H1 (cell line): ENCODE results near the gene HOXD1. TPM values are rescaled to one million over a fixed set of nuclear protein-coding genes. Genes with fewer than 3 reads are reported as not detected.

Experiments used
- CTCF ChIA-PET: fragments of 300-600 bp; sonication (Branson Sonifier 250); formaldehyde crosslinking; loops from one replicate; lab custom pipeline; 2021; ENCODE audit not compliant: partially characterized antibody; lab: Charles Lee
- POLR2A ChIA-PET: fragments of 300-600 bp; sonication (Branson Sonifier 250); formaldehyde crosslinking; loops from one replicate; lab custom pipeline; 2021; ENCODE audit warnings: inconsistent platforms; ENCODE audit not compliant: partially characterized antibody; lab: Charles Lee
- DNase-seq, 2 experiments: peaks; one replicate each; pipeline versions ENCODE4 v3.0.0 to v3.0.0-alpha.2; 2010 to 2022; ENCODE audit warnings: low spot score in 2 of 2, low read depth in 1 of 2, mixed read lengths in 1 of 2
- FAIRE-seq: peaks from 2 replicates; lab custom pipeline; 2011; peaks lifted over from hg19 to GRCh38; lab: Jason Lieb, UNC
- H2AFZ ChIP-seq: 2 replicates; pipeline ENCODE4 v1.8.1; 2012; ENCODE audit warnings: low read length, inconsistent platforms
- H2AK5ac ChIP-seq: 2 replicates; pipeline ENCODE4 v1.6.1; 2013; ENCODE audit warnings: low read depth, low read length
- H2BK120ac ChIP-seq: replicated peaks from 2 replicates; pipeline ENCODE3; 2013; ENCODE audit warnings: low read depth, low read length, inconsistent platforms
- H2BK12ac ChIP-seq: 2 replicates; pipeline ENCODE4 v1.6.1; 2013; ENCODE audit warnings: low read depth, low read length
- H2BK15ac ChIP-seq: 2 replicates; pipeline ENCODE4 v1.6.1; 2013; ENCODE audit warnings: low read length
- H2BK20ac ChIP-seq: 2 replicates; pipeline ENCODE4 v1.6.1; 2013; ENCODE audit warnings: low read length
- H2BK5ac ChIP-seq: 2 replicates; pipeline ENCODE4 v1.6.1; 2013; ENCODE audit warnings: low read depth, low read length
- H3K14ac ChIP-seq: 2 replicates; pipeline ENCODE4 v1.6.1; 2013; ENCODE audit warnings: inconsistent platforms; ENCODE audit not compliant: insufficient read length
- H3K18ac ChIP-seq: 2 replicates; pipeline ENCODE4 v1.6.1; 2013; ENCODE audit warnings: low read length; ENCODE audit errors: extremely low read depth
- H3K23ac ChIP-seq: 2 replicates; pipeline ENCODE4 v1.6.1; 2013; ENCODE audit warnings: inconsistent platforms; ENCODE audit not compliant: insufficient read length
- H3K23me2 ChIP-seq: 2 replicates; pipeline ENCODE4 v1.6.1; 2013; ENCODE audit warnings: low read depth, low read length
- H3K27ac ChIP-seq: 2 replicates; pipeline ENCODE4 v1.6.1; 2011; ENCODE audit warnings: low read depth, low read length, inconsistent platforms
- H3K27me3 ChIP-seq, 4 experiments: replicated peaks in 1 of 4; 1 replicate in 1 of 4; 2 replicates in 3 of 4; pipeline versions ENCODE4 v1.6.1 to v1.8.1; 2011 to 2013; ENCODE audit warnings: low read length in 3 of 4, mild to moderate bottlenecking in 3 of 4, inconsistent platforms in 2 of 4, mixed read lengths in 2 of 4, moderate library complexity in 1 of 4; ENCODE audit not compliant: control insufficient read depth in 3 of 4, insufficient read depth in 3 of 4; ENCODE audit errors: extremely low read depth in 1 of 4
- H3K36me3 ChIP-seq, 4 experiments: 2 replicates each; pipeline versions ENCODE4 v1.6.1 to v1.8.1; 2011 to 2013; ENCODE audit warnings: mild to moderate bottlenecking in 4 of 4, low read length in 3 of 4, moderate library complexity in 2 of 4, control low read depth in 1 of 4, inconsistent platforms in 1 of 4; ENCODE audit not compliant: insufficient read depth in 4 of 4, control insufficient read depth in 2 of 4
- H3K4ac ChIP-seq: replicated peaks from 2 replicates; pipeline ENCODE3; 2013; ENCODE audit warnings: low read length, low read depth, mixed read lengths, inconsistent platforms; ENCODE audit not compliant: insufficient read length
- H3K4me1 ChIP-seq, 4 experiments: replicated peaks in 1 of 4; 1 replicate in 1 of 4; 2 replicates in 3 of 4; pipeline versions ENCODE4 v1.6.1 to v1.8.1; 2011 to 2013; ENCODE audit warnings: low read length in 3 of 4, inconsistent platforms in 2 of 4, mixed read lengths in 1 of 4; ENCODE audit not compliant: insufficient read depth in 4 of 4, control insufficient read depth in 3 of 4
- H3K4me2 ChIP-seq, 2 experiments: 2 replicates each; pipeline versions ENCODE4 v1.6.1 to v1.8.1; 2011 to 2013; ENCODE audit warnings: low read depth in 2 of 2, low read length in 2 of 2, control low read depth in 1 of 2, inconsistent platforms in 1 of 2, mild to moderate bottlenecking in 1 of 2; ENCODE audit not compliant: insufficient read depth in 1 of 2
- H3K4me3 ChIP-seq, 4 experiments: fragments of 200-600, 300-600 bp in 1 of 4; sonication (generic), shearing (Covaris generic), sonication (Bioruptor Twin) in 1 of 4; 2 replicates each; pipeline versions ENCODE4 v1.5.1 to v1.8.1; 2011 to 2016; ENCODE audit warnings: low read length in 4 of 4, low read depth in 3 of 4, control low read depth in 2 of 4, inconsistent platforms in 2 of 4, mild to moderate bottlenecking in 2 of 4, mixed read lengths in 1 of 4, moderate library complexity in 1 of 4; ENCODE audit not compliant: insufficient read depth in 2 of 4; ENCODE audit errors: extremely low read depth in 1 of 4
- H3K56ac ChIP-seq: replicated peaks from 2 replicates; pipeline ENCODE3; 2013; ENCODE audit warnings: low read depth, mild to moderate bottlenecking, mixed read lengths, low read length, inconsistent platforms; ENCODE audit not compliant: insufficient read length
- H3K79me1 ChIP-seq: 2 replicates; pipeline ENCODE4 v1.6.1; 2013; ENCODE audit warnings: low read depth, low read length, control low read depth
- H3K79me2 ChIP-seq, 2 experiments: 2 replicates each; pipeline versions ENCODE4 v1.6.1 to v1.8.1; 2012 to 2013; ENCODE audit warnings: low read length in 2 of 2, mild to moderate bottlenecking in 2 of 2, inconsistent platforms in 1 of 2; ENCODE audit not compliant: insufficient read depth in 2 of 2, control insufficient read depth in 1 of 2
- H3K9ac ChIP-seq, 4 experiments: replicated peaks in 1 of 4; 1 replicate in 1 of 4; 2 replicates in 3 of 4; pipeline versions ENCODE4 v1.6.1 to v1.8.1; 2011 to 2013; ENCODE audit warnings: low read depth in 3 of 4, low read length in 3 of 4, control low read depth in 2 of 4, mild to moderate bottlenecking in 2 of 4, moderate library complexity in 2 of 4, inconsistent platforms in 1 of 4; ENCODE audit errors: extremely low read depth in 1 of 4
- H3K9me3 ChIP-seq, 2 experiments: 2 replicates each; pipeline versions ENCODE4 v1.6.1 to v1.8.1; 2012 to 2013; ENCODE audit warnings: mild to moderate bottlenecking in 2 of 2, moderate library complexity in 2 of 2, control low read depth in 1 of 2, inconsistent platforms in 1 of 2, low read depth in 1 of 2, low read length in 1 of 2, mixed read lengths in 1 of 2; ENCODE audit not compliant: insufficient read depth in 2 of 2
- H4K20me1 ChIP-seq, 2 experiments: replicated peaks in 1 of 2; 2 replicates each; pipeline versions ENCODE3 to v1.8.1; 2011 to 2013; ENCODE audit warnings: inconsistent platforms in 2 of 2, low read length in 2 of 2, mild to moderate bottlenecking in 1 of 2; ENCODE audit not compliant: insufficient read depth in 2 of 2, control insufficient read depth in 1 of 2
- H4K5ac ChIP-seq: 2 replicates; pipeline ENCODE4 v1.6.1; 2013; ENCODE audit warnings: low read length, low read depth, mixed read lengths, inconsistent platforms; ENCODE audit not compliant: insufficient read length
- H4K8ac ChIP-seq: 2 replicates; pipeline ENCODE4 v1.8.0; 2013; ENCODE audit warnings: mild to moderate bottlenecking, moderate library complexity, low read length, inconsistent platforms; ENCODE audit not compliant: insufficient read depth; ENCODE audit errors: extremely low read depth
- H4K91ac ChIP-seq: replicated peaks from 2 replicates; pipeline ENCODE3; 2013; ENCODE audit warnings: low read length, mixed read lengths, inconsistent platforms; ENCODE audit not compliant: insufficient read length
- BACH1 ChIP-seq: IDR thresholded peaks from 2 replicates; pipeline ENCODE4 v1.6.1; 2012; ENCODE audit warnings: low read length, improper control_type of control experiment
- CBX5 ChIP-seq: fragments of 300-800, 300-1000 bp; sonication (generic); IDR thresholded peaks from 2 replicates; pipeline ENCODE4 v1.7.1; 2016; ENCODE audit warnings: antibody characterized with exemption, low read length, low read depth
- CHD1 ChIP-seq: IDR thresholded peaks from 2 replicates; pipeline ENCODE4 v1.6.1; 2012; ENCODE audit warnings: low read depth, low read length, improper control_type of control experiment
- EP300 ChIP-seq, 2 experiments: IDR thresholded peaks; 1 replicate in 1 of 2; 2 replicates in 1 of 2; pipeline ENCODE4 v1.6.1; 2011 to 2012; ENCODE audit warnings: low read depth in 2 of 2, low read length in 2 of 2, mild to moderate bottlenecking in 2 of 2, borderline replicate concordance in 1 of 2, inconsistent platforms in 1 of 2, moderate library complexity in 1 of 2
- FOSL1 ChIP-seq: IDR thresholded peaks from 2 replicates; pipeline ENCODE4 v1.6.1; 2011; ENCODE audit warnings: mild to moderate bottlenecking, low read depth, low read length, moderate library complexity; ENCODE audit not compliant: insufficient read depth
- SAP30 ChIP-seq: fragments of 300-600 bp; sonication (generic); IDR thresholded peaks from 2 replicates; pipeline ENCODE4 v1.7.1; 2012; ENCODE audit warnings: low read length, moderate library complexity, mild to moderate bottlenecking, inconsistent platforms; ENCODE audit not compliant: insufficient read depth, insufficient replicate concordance
- SP4 ChIP-seq: IDR thresholded peaks from 2 replicates; pipeline ENCODE4 v1.6.1; 2012; ENCODE audit warnings: low read length, inconsistent platforms
- TAF1 ChIP-seq: IDR thresholded peaks from 2 replicates; pipeline ENCODE4 v1.6.1; 2011; ENCODE audit warnings: mild to moderate bottlenecking, low read depth, low read length
- TCF12 ChIP-seq: IDR thresholded peaks from 2 replicates; pipeline ENCODE4 v1.6.1; 2011; ENCODE audit warnings: low read depth, mild to moderate bottlenecking, low read length
- TEAD4 ChIP-seq: IDR thresholded peaks from 2 replicates; pipeline ENCODE4 v1.6.1; 2012; ENCODE audit warnings: low read depth, low read length, inconsistent platforms, mixed read lengths
- USF2 ChIP-seq: IDR thresholded peaks from 2 replicates; pipeline ENCODE4 v1.6.1; 2011; ENCODE audit warnings: low read length, improper control_type of control experiment
- WGBS, 2 experiments: shearing (Covaris generic) in 1 of 2; methylation state at CpG; one replicate each; pipeline versions ENCODE4 v1.1.6 to v1.1.7; 2013 to 2015; ENCODE audit warnings: low lambda C conversion rate in 2 of 2, mixed read lengths in 2 of 2, inconsistent platforms in 1 of 2, low coverage in 1 of 2, missing lambda C conversion rate in 1 of 2; ENCODE audit not compliant: insufficient replicate concordance in 2 of 2, insufficient coverage in 1 of 2, insufficient read length in 1 of 2; ENCODE audit errors: extremely low coverage in 1 of 2, missing lambda C conversion rate in 1 of 2; 5-methylcytosine and 5-hydroxymethylcytosine counted together
- polyA plus RNA-seq, 7 experiments: library from polyadenylated mRNA; depleted of rRNA in 3 of 7; stranded (reverse) in 5 of 7; unstranded in 2 of 7; fragments of >200 nt in 5 of 7; fragments of 200-250 nt in 2 of 7; gene quantifications; 1 replicate in 5 of 7; 2 replicates in 1 of 7; 4 replicates in 1 of 7; pipeline versions ENCODE4 v1.2.1 to v1.2.3, GENCODE V29; 2011 to 2013; ENCODE audit warnings: missing spikeins in 2 of 7, mixed read lengths in 2 of 7
- total RNA-seq: library from RNA; stranded (reverse); fragmentation: NEBNext Ultra II Directional; extraction: Animal tissue kit (Norgen Biotek cat#: 25700); gene quantifications from 2 replicates; pipeline ENCODE4 v1.2.1, GENCODE V29; 2021
- TF ChIP-seq, protein P1 (sequence below): IDR thresholded peaks from 2 replicates; pipeline ENCODE4 v1.6.1; 2012; ENCODE audit warnings: inconsistent platforms
- TF ChIP-seq, protein P2 (sequence below): IDR thresholded peaks from 2 replicates; pipeline ENCODE4 v1.6.1; 2012; ENCODE audit warnings: inconsistent platforms

Gene HOXD1
- total and polyA plus RNA-seq, 2 of the 8 experiments (the other 6 are each of a cell fraction or from before 2014, with no cell fraction given): 0.03 TPM; not detected in 1

DNA sequence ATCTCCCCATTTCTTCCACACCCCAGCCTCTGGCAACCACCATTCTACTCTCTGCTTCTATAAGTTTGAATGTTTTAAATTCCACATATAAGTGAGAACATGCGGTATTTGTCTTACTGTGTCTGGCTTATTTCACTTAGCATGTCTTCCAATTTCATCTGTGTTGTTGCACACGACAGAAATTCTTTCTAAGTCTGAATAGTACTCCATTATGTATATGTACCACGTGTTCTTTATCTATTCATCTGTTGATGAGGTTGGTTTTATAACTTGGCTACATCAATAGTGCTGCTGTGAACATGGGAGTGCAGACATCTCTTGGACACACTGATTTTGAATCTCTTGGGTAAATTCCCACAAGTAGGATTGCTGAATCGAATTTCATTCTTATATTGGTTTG is 49.0 kb downstream of the HOXD1 start:
- Histone ChIP-seq H3K79me2 (no peaks in the 10 kb centered on the region), H2AK5ac (no peak overlapping the region), H4K8ac (no peak overlapping the region), H3K9me3 (no peaks in the 10 kb centered on the region), H3K56ac (no peak overlapping the region), H2BK15ac (no peak overlapping the region), H3K36me3 (no peaks in the 10 kb centered on the region), H3K4me3 (no peak overlapping the region), H3K23me2 (no peaks in the 10 kb centered on the region), H2BK5ac (no peak overlapping the region), H3K79me1 (no peaks in the 10 kb centered on the region), H2BK20ac (no peak overlapping the region), H3K23ac (no peak overlapping the region), H2AFZ (no peak overlapping the region), H3K4me1 (no peaks in the 10 kb centered on the region), H2BK120ac (no peak overlapping the region), H3K9ac (no peak overlapping the region), H4K5ac (no peak overlapping the region), H3K27me3 (no peaks in the 10 kb centered on the region), H3K4ac (no peak overlapping the region), H3K27ac (no peak overlapping the region), H4K91ac (no peak overlapping the region), H3K18ac (no peak overlapping the region), H3K14ac (no peak overlapping the region), H4K20me1 (no peaks in the 10 kb centered on the region), H3K4me2 (no peak overlapping the region), H2BK12ac (no peak overlapping the region)
- ChIA-PET POLR2A (no interaction called here), CTCF (interaction anchor here (1.9 kb wide), 1 partner anchor 218 kb away, joined by 4 read pairs; no protein-coding TSS in a partner anchor)
- WGBS, 2 experiments: 80% methylated on average over 4 of the region's 4 CpGs; no CpG with 5 or more reads in 1 of the 2 experiments
- DNase-seq: no peak
- FAIRE-seq: no peak
- TF ChIP-seq EP300 (IDR thresholded peaks at IDR 0.05; ENCODE audit: borderline replicate concordance in 1 of 2, low read depth in 2 of 2, low read length in 2 of 2) (no peak), CBX5 (no peak), TEAD4 (no peak), TAF1 (no peak), SP4 (no peak), SAP30 (no peak), TCF12 (no peak), USF2 (no peak), BACH1 (no peak), CHD1 (no peak), FOSL1 (no peak)
- TF ChIP-seq, protein P1, sequence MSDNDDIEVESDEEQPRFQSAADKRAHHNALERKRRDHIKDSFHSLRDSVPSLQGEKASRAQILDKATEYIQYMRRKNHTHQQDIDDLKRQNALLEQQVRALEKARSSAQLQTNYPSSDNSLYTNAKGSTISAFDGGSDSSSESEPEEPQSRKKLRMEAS: no peak
- TF ChIP-seq, protein P2, sequence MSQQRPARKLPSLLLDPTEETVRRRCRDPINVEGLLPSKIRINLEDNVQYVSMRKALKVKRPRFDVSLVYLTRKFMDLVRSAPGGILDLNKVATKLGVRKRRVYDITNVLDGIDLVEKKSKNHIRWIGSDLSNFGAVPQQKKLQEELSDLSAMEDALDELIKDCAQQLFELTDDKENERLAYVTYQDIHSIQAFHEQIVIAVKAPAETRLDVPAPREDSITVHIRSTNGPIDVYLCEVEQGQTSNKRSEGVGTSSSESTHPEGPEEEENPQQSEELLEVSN: no peak
